WI38 (cell line): ENCODE measurements around the gene UBL5.

ENCODE experiments used
- H3K4me3 ChIP-seq: 2 replicates; pipeline ENCODE4 v1.5.1; 2011; ENCODE audit warnings: low read depth, mild to moderate bottlenecking, control low read depth, low read length
- CTCF ChIP-seq: IDR thresholded peaks from 2 replicates; pipeline ENCODE4 v1.5.1; 2012; ENCODE audit warnings: low read depth, mild to moderate bottlenecking, control low read depth, low read length

Gene UBL5

GRCh38 chr19:9857920-9858746 is 30.4 kb downstream of the UBL5 start:
- TF ChIP-seq CTCF, result no peak
- H3K4me3 ChIP-seq, result no peak overlapping the region

DNA sequence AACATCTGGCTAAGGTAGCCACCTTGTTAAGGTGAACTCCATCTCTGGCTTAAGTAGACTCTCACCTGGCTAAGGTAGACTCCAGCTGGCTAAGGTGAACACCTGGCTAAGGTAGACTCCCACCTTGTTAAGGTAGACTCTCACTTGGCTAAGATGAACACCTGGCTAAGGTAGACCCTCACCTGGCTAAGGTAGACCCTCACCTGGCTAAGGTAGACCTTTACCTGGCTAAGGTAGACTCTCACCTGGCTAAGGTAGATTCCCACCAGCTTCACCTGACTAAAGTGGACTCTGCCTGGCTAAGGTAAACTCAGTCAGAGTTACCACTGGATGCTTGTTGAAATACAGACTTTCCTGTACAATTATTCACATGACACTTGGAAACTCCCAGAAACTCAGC is 31.0 kb downstream of the UBL5 start:
- no peak for TF ChIP-seq CTCF
- H3K4me3 ChIP-seq, result no peak overlapping the region

GRCh38 chr19:9860407-9860806 is 32.7 kb downstream of the UBL5 start:
- no peak for TF ChIP-seq CTCF
- H3K4me3 ChIP-seq, result no peak overlapping the region

- no peak overlapping the region for H3K4me3 ChIP-seq
- TF ChIP-seq CTCF, result no peak
Measured at GRCh38 chr19:9861503-9861902, 33.8 kb downstream of the UBL5 start.

- no peak for TF ChIP-seq CTCF
- no peak overlapping the region for H3K4me3 ChIP-seq
Measured at GRCh38 chr19:9862938-9863337, 35.2 kb downstream of the UBL5 start.

GRCh38 chr19:9863759-9864158 is 36.0 kb downstream of the UBL5 start:
- TF ChIP-seq CTCF, result no peak
- H3K4me3 ChIP-seq, result no peak overlapping the region

- no peak for TF ChIP-seq CTCF
- H3K4me3 ChIP-seq, result no peak overlapping the region
Measured at GRCh38 chr19:9865732-9866501, 38.2 kb downstream of the UBL5 start.
